Calu3 (cell line): ENCODE measurements around the gene NINJ1. TPM values are rescaled to one million over a fixed set of nuclear protein-coding genes. Genes with fewer than 3 reads are reported as not detected.

Experiments
- BruUV-seq: library from RNA; stranded (reverse); fragments of 400-500 nt; replicated peaks from 2 replicates; lab custom pipeline; 2021; lab: Mats Ljungman, UMichigan
- CTCF ChIA-PET: fragments of 300-600 bp; sonication (Branson Sonifier 250); formaldehyde crosslinking; loops from one replicate; lab custom pipeline; 2022; ENCODE audit warnings: antibody characterized with exemption; lab: Charles Lee
- DNase-seq: peaks from one replicate; pipeline ENCODE4 v3.0.0; 2022
- H3K27ac Mint-ChIP-seq: one replicate; pipeline ENCODE4 v1.8.0; 2022; ENCODE audit warnings: mixed read lengths; ENCODE audit not compliant: unreplicated experiment
- H3K27me3 Mint-ChIP-seq: one replicate; pipeline ENCODE4 v1.8.0; 2022; ENCODE audit warnings: mixed read lengths; ENCODE audit not compliant: unreplicated experiment
- H3K36me3 Mint-ChIP-seq: one replicate; pipeline ENCODE4 v1.8.0; 2022; ENCODE audit warnings: mild to moderate bottlenecking, moderate library complexity, mixed read lengths; ENCODE audit not compliant: insufficient read depth, unreplicated experiment
- H3K4me1 Mint-ChIP-seq: one replicate; pipeline ENCODE4 v1.8.0; 2022; ENCODE audit warnings: mild to moderate bottlenecking, low read depth, mixed read lengths; ENCODE audit not compliant: unreplicated experiment
- H3K4me3 Mint-ChIP-seq: one replicate; pipeline ENCODE4 v1.8.0; 2022; ENCODE audit warnings: mild to moderate bottlenecking, low read depth, moderate library complexity, mixed read lengths; ENCODE audit not compliant: unreplicated experiment
- H3K9me3 Mint-ChIP-seq: one replicate; pipeline ENCODE4 v1.8.0; 2022; ENCODE audit warnings: low read depth, mixed read lengths; ENCODE audit not compliant: unreplicated experiment
- intact Hi-C: fragments of 100-400 bp; cut with micrococcal nuclease; formaldehyde crosslinking; loops from one replicate; pipeline ENCODE4 v1.10.0; 2022; ENCODE audit not compliant: unreplicated experiment
- total RNA-seq: library from RNA; stranded (reverse); gene quantifications from 2 replicates; pipeline ENCODE4 v1.2.3, GENCODE V29; 2022
- TF ChIP-seq, protein P1 (sequence below): fragments of 200-600 bp; IDR thresholded peaks from one replicate; pipeline ENCODE4 v1.8.0; 2022; ENCODE audit warnings: antibody characterized with exemption; ENCODE audit not compliant: unreplicated experiment

NINJ1 gene
- total RNA-seq, 1 experiment from 2014 or later = 12.6 TPM

GRCh38 chr9:93114984-93115335 lies 19.1 kb downstream of the NINJ1 start:
- Mint-ChIP-seq H3K4me1 (peaks cover 5% of the 10 kb centered on the region), H3K27me3 (no peaks in the 10 kb centered on the region), H3K27ac (peak overlapping the region; percentile 25), H3K36me3 (peaks cover 8% of the 10 kb centered on the region), H3K4me3 (no peak overlapping the region), H3K9me3 (no peaks in the 10 kb centered on the region)
- TF ChIP-seq, protein P1, sequence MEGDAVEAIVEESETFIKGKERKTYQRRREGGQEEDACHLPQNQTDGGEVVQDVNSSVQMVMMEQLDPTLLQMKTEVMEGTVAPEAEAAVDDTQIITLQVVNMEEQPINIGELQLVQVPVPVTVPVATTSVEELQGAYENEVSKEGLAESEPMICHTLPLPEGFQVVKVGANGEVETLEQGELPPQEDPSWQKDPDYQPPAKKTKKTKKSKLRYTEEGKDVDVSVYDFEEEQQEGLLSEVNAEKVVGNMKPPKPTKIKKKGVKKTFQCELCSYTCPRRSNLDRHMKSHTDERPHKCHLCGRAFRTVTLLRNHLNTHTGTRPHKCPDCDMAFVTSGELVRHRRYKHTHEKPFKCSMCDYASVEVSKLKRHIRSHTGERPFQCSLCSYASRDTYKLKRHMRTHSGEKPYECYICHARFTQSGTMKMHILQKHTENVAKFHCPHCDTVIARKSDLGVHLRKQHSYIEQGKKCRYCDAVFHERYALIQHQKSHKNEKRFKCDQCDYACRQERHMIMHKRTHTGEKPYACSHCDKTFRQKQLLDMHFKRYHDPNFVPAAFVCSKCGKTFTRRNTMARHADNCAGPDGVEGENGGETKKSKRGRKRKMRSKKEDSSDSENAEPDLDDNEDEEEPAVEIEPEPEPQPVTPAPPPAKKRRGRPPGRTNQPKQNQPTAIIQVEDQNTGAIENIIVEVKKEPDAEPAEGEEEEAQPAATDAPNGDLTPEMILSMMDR = no peak
- no peak for DNase-seq
- intact Hi-C loops = no loop called here
- BruUV-seq = no TSS peak
- CTCF ChIA-PET = interaction anchor here (0.7 kb wide), 1 partner anchor 15 kb away, joined by 3 read pairs; no protein-coding TSS in a partner anchor

GRCh38 chr9:93114169-93114983 lies 19.7 kb downstream of the NINJ1 start:
- TF ChIP-seq, protein P1 = no peak
- no peak for DNase-seq
- intact Hi-C loops = no loop called here

DNA sequence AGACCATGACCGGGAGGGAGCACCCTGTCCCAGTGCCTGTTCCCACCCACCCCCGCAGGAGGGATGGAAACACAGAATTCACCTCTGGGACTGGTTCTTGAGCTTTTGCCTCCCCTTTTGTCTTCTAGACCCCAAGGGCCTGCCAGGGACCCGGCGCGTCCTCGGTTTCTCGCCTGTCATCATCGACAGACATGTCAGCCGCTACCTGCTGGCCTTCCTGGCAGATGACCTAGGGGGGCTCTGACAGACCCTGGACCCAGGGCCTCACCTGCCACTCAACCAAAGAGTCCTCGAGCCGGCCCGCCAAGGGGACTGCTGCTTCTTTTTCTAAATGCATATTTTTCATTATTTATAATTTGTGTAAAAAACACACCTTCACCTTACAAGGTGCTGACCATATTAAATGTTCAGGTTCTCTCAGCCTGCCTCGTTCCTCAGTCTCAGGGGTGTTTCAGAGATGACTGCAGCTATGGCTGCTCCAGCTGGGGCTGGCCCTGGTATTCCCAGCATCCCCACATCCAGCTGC lies 21.1 kb downstream of the NINJ1 start:
- no peaks in the 10 kb centered on the region for H3K9me3 Mint-ChIP-seq
- CTCF ChIA-PET = no interaction called here
- intact Hi-C loops = no loop called here
- DNase-seq = no peak
- TF ChIP-seq, protein P1 = no peak
- H3K4me1 Mint-ChIP-seq = no peaks in the 10 kb centered on the region
- no peak overlapping the region for H3K27ac Mint-ChIP-seq
- no peaks in the 10 kb centered on the region for H3K27me3 Mint-ChIP-seq
- no TSS peak for BruUV-seq
- peaks cover 5% of the 10 kb centered on the region for H3K36me3 Mint-ChIP-seq
- no peak overlapping the region for H3K4me3 Mint-ChIP-seq

More at GRCh38 chr9:93114169-93114983, 19.7 kb downstream of the NINJ1 start:
- H3K4me1 Mint-ChIP-seq = no peaks in the 10 kb centered on the region
- no peaks in the 10 kb centered on the region for H3K27me3 Mint-ChIP-seq
- no peak overlapping the region for H3K4me3 Mint-ChIP-seq
- H3K9me3 Mint-ChIP-seq = no peaks in the 10 kb centered on the region
- H3K36me3 Mint-ChIP-seq = peaks cover 5% of the 10 kb centered on the region
- H3K27ac Mint-ChIP-seq = peak overlapping the region; percentile 25
- BruUV-seq = no TSS peak
- CTCF ChIA-PET = interaction anchor here (0.7 to 0.8 kb wide), 2 partner anchors 15 to 71 kb away, joined by 3 to 8 read pairs; no protein-coding TSS in a partner anchor

DNA sequence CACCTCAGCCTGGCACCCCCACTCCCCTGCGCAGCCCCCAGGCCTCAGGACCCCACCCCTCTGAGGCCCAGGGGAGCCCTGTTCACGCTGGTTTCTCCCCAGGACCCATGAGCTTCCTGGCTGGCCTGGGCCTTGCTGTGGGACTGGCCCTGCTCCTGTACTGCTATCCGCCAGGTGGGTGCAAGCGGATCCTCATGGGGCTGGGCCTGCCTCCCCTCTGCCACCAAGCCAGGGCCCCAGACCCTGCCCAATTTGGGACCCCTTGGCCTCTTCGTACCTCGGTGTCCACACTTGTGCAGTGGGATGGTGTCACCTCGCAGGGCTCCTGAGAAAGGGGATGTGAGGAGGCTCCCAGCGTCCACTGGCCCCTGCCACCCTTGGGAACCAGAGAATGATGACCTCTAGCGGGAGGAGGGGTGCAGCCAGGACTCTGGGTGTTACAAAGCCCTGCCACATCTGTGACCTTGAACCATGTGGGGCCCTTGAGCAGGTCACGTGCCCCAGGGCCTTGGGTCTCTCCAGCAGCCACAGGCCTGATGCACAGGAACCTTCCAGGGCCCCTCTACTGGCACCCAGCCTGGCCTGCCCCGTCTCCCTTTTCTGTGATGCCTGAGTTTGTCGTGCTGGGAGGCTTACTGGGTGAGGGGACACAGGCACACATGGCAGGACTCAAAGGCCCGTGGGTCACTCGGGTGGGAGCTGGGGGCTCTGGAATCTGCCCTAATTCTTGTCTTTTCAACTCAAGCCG lies 21.8 kb downstream of the NINJ1 start:
- Mint-ChIP-seq H3K9me3 (no peaks in the 10 kb centered on the region), H3K4me3 (no peak overlapping the region), H3K27me3 (no peaks in the 10 kb centered on the region), H3K36me3 (peaks cover 5% of the 10 kb centered on the region), H3K4me1 (no peaks in the 10 kb centered on the region), H3K27ac (no peak overlapping the region)
- no TSS peak for BruUV-seq
- intact Hi-C loops = no loop called here
- TF ChIP-seq, protein P1 = no peak
- CTCF ChIA-PET = no interaction called here
- no peak for DNase-seq
